NCI-H1694 (cell line): ENCODE results near the gene SLC13A5.
"Not testable (repeated sequence)": the region's sequence is repeated elsewhere in the genome, so short reads cannot be mapped to it uniquely, and the experiment has no call there.

Experiments
- DNase-seq: peaks from one replicate; lab custom pipeline; 2025; lab: John Stamatoyannopoulos, UW

SLC13A5 gene

GRCh38 chr17:6713130-6713917 is at the start of gene SLC13A5:
SLC13A5 (minus strand) TSS chr17:6713369; CDS start chr17:6713333, 36 bp downstream.
- DNase-seq = no peak

- DNase-seq = no peak
Measured at GRCh38 chr17:6761779-6762178, 48.6 kb upstream of the SLC13A5 start.

- no peak for DNase-seq
Measured at GRCh38 chr17:6757747-6758146, 44.6 kb upstream of the SLC13A5 start.

DNA sequence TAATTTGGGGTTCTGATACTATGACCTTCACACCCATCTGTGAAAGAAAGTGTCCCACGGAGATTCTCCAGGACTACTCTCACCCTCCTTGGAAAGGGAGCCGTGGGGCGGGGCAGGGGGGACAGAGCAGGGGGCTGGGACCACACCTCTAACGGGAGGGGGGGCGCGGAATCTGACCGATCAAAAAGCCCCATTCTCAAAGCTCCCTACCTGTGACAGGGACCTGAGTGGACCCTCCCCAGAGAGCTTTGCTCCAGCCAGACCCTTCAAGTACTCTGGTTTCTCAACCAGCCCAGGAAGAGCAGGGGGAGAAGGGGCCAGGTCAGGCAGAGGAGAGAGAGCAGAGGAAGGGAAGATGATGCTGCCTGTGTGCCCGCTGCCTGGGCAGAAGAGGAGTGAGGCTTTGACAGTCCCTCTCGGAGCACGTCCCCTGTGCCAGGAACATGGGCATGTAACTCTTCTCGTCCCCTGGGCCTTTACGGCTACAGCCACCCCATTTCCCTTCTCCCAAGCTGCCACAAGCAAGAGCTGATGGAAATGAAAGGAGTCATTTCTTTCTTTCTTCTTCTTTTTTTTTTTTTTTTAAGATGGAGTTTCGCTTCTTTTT is 43.4 kb upstream of the SLC13A5 start:
- DNase-seq = no peak

- no peak for DNase-seq
Measured at GRCh38 chr17:6755731-6756184, 42.6 kb upstream of the SLC13A5 start, which contains the start of gene XAF1. XAF1 (plus strand) TSS chr17:6756046; CDS start chr17:6756079, 33 bp downstream.

GRCh38 chr17:6755281-6755680 is 42.1 kb upstream of the SLC13A5 start:
- no peak for DNase-seq

- no peak for DNase-seq
Measured at GRCh38 chr17:6753546-6753945, 40.4 kb upstream of the SLC13A5 start.

DNA sequence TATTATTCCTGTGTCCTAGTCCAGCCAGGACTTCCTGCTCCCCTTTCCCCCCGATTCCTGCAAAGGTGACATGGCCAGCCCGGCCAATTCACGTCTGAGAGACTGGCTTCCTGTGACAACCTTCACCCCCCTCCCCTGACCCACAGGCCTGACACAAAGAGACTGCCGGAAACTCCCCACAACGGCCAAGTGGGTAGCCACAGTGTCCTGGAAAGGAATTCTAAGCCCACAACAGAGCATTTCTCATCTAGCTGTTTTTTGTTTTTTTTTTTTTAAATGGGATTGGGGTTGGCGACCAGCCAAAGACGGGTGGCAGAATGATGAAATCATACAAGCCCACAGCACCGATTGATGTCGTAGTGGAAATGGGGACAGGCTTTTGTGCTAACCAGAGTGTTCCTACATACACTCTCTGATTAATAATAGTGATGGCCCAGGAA is 39.9 kb upstream of the SLC13A5 start:
- DNase-seq = no peak

DNA sequence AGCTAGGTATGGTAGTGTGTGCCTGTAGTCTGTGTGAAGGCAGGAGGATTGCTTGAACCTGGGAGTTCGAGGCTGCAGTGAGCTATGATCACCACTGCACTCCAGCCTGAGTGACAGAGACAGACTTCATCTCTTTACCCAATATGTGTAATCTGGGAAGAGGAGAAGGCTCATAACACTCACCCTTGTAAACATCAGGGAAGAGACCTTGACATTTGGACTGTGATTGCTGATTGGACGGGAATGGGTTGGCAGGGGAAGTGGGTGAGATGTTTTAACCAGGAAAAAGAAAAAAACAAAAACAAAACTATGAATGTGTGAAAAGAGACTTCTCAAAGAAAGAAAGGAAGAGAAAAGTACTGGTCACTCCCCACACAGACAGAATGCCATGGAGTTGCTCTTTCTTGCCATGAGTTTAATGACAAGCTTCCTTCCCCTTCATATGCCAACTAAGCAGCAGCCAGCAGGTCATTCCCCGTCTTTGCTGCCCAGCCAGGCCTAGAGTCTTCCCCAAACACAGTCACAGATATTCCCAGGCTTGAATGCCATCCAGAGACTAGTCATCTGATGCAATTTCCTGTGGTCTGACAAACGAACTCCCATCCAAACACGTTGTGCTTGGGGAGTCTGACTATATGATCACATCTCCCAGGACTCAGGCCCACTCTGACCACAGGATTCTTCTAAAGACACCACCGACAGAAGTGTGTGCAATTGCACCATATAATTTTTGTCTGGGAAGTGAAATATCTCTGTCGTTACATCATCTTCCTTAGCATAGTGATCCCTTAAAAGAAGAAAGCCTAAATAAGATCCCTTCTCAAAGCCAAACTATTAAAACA is 39.1 kb upstream of the SLC13A5 start:
- DNase-seq = no peak

DNA sequence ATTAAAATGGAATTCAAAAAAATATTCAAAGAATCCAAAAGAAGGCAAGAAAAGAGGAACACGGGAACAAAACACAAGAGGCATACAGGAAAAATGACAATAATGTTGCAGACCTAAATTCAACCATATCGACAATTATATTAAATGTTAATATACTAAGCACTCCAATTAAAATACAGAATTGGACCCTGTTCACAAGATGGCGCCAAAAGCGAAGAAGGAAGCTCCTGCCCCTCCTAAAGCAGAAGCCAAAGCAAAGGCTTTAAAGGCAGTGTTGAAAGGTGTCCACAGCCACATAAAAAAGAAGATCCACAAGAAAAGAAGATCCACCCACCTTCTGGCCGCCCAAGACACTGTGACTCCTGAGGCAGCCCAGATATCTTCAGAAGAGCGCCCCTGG is 36.4 kb upstream of the SLC13A5 start:
- DNase-seq = no peak

- no peak for DNase-seq
Measured at GRCh38 chr17:6748617-6749016, 35.4 kb upstream of the SLC13A5 start.

GRCh38 chr17:6746665-6747064 is 33.5 kb upstream of the SLC13A5 start:
- DNase-seq = not testable (repeated sequence)

GRCh38 chr17:6729531-6729930 is 16.4 kb upstream of the SLC13A5 start:
- no peak for DNase-seq

DNA sequence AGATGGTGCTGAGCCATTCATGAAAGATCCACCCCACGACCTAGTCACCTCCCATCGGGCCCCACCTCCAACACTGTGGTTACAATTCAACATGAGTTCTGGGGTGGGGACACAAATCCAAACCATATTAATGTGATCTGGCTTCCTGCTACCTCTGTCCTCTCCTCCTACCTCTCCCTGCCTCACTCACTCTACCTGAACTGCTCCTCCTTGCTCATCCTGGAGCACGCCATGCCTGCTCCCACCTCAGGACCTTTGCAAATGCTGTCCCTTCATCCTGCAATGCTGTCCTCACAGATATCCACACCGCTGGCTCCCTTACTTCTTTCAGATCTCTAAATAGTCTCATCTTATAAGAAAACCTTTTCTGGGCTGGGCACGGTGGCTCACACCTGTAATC is 10.8 kb upstream of the SLC13A5 start:
- no peak for DNase-seq

GRCh38 chr17:6721744-6722143 is 8.6 kb upstream of the SLC13A5 start:
- no peak for DNase-seq

GRCh38 chr17:6716736-6717135 is 3.6 kb upstream of the SLC13A5 start:
- no peak for DNase-seq

- no peak for DNase-seq
Measured at GRCh38 chr17:6714315-6714874, 1.2 kb upstream of the SLC13A5 start.

DNA sequence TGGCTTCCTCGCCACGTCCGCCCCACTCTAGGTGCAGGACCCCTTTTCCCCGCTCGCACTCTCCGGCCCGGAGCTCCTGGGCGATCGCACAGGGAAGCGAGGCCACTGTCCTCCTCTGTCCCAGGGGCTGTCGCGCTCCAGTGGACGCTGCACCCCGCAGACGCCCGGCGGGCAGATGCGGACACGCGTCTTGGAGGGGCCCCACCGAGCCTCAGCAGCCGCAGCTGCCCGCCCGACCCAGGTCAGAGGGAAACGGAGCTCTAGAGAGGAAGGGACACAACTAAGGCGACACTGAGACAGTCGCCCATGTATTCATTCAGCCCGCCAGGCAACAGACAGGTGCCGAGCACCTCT is 726 bp upstream of the SLC13A5 start:
- DNase-seq = no peak

- DNase-seq = no peak
Measured at GRCh38 chr17:6712854-6713129, 377 bp downstream of the SLC13A5 start.

DNA sequence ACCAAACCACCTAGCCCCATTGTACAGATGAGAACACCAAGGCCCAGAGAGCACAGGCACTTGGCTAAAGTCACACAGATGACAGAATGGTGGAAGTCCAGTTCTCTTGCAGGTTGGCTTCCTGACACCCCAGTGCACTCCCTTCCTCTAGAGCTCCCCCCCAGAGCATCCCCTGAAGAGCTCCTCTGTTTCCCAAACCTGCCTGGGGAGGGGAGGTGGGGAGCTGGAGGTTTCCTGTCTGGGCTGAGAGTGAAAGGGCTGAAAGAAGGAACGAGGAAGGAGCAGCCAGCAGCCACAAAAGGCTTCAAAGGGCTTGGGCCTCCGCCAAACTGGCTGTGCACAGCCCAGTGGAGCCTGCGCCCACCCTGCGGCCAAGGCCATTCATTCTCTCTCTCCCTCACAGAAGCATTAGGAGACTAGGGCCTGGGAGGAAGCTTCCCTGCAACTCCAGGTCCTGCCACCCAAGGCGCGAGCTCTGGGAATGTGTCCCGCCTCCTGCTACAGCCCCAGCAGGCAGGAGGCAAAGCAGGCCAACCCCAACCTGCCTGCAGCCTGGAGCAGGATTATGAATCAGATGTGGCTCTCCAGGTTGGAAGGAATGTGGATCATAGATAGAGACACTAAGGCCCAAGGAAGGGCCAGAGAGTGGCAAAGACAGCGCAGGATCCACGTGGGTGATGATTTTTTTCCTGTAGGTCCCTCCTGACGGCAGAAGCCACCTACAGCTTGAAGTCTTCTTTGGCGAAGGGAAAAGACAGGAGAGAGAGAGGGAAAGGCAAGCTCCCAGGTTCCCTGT is 913 bp downstream of the SLC13A5 start:
- DNase-seq = no peak

GRCh38 chr17:6711681-6712057 is 1.5 kb downstream of the SLC13A5 start:
- no peak for DNase-seq
